HG02970 (cell line): ENCODE results near the gene POT1.

Source experiments
- ATAC-seq: cut with Tn5 transposase; IDR thresholded peaks from one replicate; pipeline ENCODE4 v1.9.1; 2021; ENCODE audit warnings: mild to moderate bottlenecking, moderate library complexity, moderate number of reproducible peaks; ENCODE audit not compliant: unreplicated experiment, low FRiP score

POT1 gene

GRCh38 chr7:124812764-124813163 is 116.9 kb downstream of the POT1 start:
- no peak for ATAC-seq

- ATAC-seq: no peak
These were observed 118.3 kb downstream of the POT1 start for GRCh38 chr7:124811341-124811740.

- ATAC-seq: no peak
These were observed 119.0 kb downstream of the POT1 start for GRCh38 chr7:124810605-124811004.

GRCh38 chr7:124808206-124808605 is 121.4 kb downstream of the POT1 start:
- ATAC-seq: no peak

DNA sequence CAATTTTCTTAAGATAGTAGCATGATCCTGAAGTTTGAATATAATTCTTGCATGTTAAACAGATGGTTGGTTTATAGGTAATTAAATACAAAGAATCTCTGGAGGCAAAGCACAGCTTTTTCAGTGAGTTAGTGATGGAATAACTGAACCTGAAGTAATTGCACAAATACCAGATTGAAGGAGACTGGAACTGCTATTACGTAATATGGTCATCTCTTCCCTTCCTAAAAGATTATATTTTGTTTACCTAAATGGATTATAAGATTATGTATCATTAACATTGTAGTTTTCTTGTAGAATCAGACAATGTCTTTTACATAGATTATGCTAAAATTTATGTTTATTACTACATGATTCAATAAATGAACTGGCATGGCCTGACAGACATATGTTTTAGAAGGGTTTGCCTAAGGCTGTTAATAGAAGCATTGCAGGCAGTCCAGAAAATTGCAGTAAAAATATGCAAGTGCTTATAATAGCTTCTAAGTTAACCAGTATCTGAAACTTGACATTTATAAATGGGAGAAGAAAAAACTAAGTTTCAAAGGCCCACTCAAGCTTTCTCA is 128.2 kb downstream of the POT1 start:
- ATAC-seq: no peak

GRCh38 chr7:124800386-124800785 is 129.2 kb downstream of the POT1 start:
- ATAC-seq: no peak

- ATAC-seq: no peak
These were observed 130.2 kb downstream of the POT1 start for GRCh38 chr7:124799448-124799847.

DNA sequence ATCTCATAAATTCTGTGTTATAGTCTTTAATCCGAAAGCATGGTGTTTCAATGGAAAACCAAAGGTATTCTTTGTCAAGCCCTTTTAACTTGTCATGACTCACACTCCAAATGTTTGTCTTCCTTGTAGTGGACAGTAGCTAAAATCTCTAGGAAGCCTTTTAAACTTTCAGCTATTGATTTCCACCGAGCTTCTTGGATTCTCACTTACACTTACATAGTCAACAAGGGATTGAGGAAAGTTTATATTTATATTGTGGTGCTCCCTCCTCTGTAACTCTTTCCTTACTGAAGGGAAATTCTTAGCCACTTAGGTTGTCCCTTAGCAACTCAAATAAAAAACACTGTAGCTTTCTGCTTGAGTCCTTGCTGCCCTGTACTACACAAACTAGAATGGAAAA is 132.9 kb downstream of the POT1 start:
- ATAC-seq: no peak

- no peak for ATAC-seq
These were observed 136.9 kb downstream of the POT1 start for GRCh38 chr7:124792696-124793095.

- no peak for ATAC-seq
These were observed 137.6 kb downstream of the POT1 start for GRCh38 chr7:124792002-124792401.

- no peak for ATAC-seq
These were observed 138.2 kb downstream of the POT1 start for GRCh38 chr7:124791426-124791825.

DNA sequence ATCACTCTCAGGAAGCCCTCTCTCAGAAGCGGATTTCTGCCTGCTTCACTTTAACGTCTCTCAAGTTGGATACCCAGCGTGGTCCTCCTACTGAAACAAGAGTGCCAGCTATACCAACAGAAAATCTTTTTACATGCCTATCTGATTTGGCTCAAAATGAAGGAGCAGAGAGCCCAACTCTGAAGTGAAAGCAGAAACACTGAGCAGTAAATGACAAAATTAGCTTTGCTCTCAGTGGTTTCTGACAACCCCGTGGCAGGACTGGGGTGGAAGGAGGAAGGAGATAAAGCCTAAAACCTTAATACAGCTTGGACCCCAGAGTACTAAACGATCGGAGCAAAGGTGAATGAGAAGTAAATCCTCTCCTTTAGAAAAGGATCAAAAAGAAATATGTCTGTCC is 139.0 kb downstream of the POT1 start:
- no peak for ATAC-seq

DNA sequence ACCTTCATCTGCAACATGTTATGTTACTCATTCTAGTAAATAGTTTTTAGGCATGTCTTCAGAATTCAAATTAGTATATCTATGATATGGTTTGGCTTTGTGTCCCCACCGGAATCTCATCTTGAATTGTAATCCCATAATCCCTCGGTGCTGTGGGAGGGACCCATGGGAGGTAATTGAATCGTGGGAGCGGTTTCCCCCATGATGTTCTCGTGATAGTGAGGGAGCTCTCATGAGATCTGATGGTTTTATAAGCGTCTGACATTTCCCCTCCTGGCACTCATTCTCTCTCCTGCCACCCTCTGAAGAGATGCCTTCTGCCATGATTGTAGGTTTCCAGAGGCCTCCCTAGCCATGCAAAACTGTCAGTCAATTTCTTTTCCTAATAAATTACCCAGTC is 143.6 kb downstream of the POT1 start:
- ATAC-seq: no peak

DNA sequence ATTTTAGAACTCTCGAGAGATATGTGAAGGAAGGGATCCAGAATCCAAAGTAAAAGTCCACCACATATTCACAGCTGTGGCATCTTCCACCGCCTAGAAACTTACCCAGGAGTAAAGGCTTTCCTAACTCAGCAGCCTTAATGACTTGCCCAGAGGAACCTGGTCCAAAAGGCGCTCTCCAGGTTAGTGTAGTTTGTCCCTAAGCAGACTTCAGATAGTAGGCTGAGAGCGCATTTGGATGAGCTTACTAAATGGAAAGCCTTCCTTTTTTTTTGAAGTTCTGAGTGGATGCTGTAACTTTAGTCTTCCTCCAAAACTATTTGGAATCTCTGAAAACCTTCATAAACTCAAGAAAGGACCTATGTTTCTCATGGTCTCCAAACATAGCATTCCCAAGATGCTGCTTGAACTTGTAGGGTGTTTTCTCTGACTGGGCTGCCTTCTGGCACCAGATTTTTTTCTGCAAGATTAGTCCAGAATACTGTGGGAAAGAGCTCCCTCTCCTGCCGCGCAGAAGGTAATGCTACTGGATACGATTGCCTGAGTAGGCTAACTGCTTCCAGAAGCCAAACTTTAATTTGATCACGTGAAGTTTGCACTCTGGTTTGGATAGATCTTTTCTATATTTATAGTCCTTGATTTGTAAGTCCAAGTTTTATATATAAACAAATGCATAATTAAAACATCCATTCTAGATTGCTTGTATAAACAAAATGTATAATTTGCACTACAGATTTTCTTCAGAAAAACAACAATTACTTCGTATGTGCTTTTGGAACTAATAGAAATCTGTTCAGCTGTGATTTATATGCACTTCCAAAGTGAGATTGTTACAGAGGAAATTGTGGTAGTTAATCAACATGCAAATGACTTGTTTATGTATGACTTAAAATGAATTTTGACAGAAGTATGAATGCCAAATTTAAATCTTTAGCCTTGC is 144.5 kb downstream of the POT1 start:
- ATAC-seq: no peak

GRCh38 chr7:124783271-124783670 is 146.4 kb downstream of the POT1 start:
- ATAC-seq: no peak

- ATAC-seq: no peak
These were observed 147.5 kb downstream of the POT1 start for GRCh38 chr7:124781907-124782734.

GRCh38 chr7:124781418-124781817 is 148.2 kb downstream of the POT1 start:
- ATAC-seq: no peak

DNA sequence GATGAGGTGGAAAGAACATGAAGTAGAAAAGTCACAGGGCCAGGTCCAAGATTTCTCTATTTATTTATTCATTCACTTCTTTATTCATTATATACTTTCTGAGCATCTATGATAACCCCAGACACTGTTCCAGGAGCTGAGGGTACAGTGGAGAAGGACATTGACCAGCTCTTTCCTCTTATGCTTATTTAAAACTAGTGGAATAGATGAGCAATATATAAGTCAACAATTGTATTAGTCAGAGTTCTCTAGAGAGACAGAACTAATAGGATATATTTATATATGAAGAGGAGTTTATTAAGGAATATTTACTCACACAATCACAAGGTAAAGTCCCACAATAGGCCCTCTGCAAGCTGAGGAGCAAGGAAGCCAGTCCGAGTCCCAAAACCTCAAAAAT is 149.0 kb downstream of the POT1 start:
- no peak for ATAC-seq

DNA sequence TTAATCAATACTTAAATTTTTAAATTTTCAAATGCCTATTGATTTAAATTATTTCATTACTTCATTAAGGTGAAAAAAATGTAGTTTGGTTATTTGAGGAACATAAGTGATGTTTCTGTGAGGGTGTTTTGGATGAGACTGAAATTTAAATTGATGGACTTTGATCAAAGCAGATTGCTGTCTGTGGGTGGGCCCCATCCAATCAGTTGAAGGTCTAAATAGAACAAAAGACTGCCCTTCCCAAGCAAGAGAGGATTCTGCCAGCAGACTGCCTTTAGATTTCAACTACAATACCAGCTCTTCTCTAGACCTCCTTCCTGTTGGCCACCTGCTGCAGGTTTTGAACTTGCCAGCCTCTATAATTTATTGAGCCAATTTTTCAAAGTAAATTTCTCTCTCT is 149.6 kb downstream of the POT1 start:
- ATAC-seq: no peak

DNA sequence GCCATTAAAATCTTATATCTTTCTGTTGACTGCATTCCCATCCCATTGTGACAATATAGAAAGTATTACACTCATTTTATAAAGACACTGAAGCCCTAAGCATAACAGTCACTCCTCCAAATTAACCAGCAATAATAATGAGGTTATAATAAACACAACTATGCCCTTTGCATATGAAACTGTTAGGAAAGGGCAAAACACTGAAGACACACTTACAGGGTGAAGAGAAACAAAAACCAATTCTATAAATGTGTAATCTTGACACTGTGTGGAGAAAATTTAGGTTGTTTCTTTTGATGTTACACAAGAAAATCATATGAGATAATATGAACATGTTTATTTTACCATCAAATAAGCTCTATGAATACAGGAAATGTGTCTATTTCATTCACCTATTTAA is 150.0 kb downstream of the POT1 start:
- ATAC-seq: no peak

DNA sequence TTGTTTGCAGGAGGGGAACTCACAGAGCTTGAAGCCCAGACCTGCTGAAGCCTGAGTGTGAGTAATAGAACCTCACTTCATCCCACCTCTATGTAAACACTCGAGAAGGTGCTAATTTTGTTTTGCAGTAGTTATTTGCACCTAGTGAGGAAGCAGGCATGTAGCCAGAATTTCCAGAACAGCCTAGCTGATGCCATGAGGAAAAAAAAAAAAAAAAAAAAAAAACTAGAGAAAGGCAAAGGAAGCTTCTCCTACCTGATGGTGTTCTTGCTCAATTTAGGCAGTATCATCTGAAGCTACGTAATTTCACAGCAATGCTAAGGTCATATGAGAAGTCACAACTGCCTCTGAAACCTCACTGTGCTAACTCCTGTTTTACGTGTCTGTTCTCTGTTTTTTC is 150.4 kb downstream of the POT1 start:
- no peak for ATAC-seq
